H1 (cell line): ENCODE data around the gene SLC1A7. TPM values are rescaled to one million over a fixed set of nuclear protein-coding genes. Genes with fewer than 3 reads are reported as not detected.

ENCODE experiments used
- CTCF ChIA-PET: fragments of 300-600 bp; sonication (Branson Sonifier 250); formaldehyde crosslinking; loops from one replicate; lab custom pipeline; 2021; ENCODE audit not compliant: partially characterized antibody; lab: Charles Lee
- POLR2A ChIA-PET: fragments of 300-600 bp; sonication (Branson Sonifier 250); formaldehyde crosslinking; loops from one replicate; lab custom pipeline; 2021; ENCODE audit warnings: inconsistent platforms; ENCODE audit not compliant: partially characterized antibody; lab: Charles Lee
- DNase-seq, 2 experiments: peaks; one replicate each; pipeline versions ENCODE4 v3.0.0 to v3.0.0-alpha.2; 2010 to 2022; ENCODE audit warnings: low spot score in 2 of 2, low read depth in 1 of 2, mixed read lengths in 1 of 2
- FAIRE-seq: peaks from 2 replicates; lab custom pipeline; 2011; peaks lifted over from hg19 to GRCh38; lab: Jason Lieb, UNC
- H2AFZ ChIP-seq: 2 replicates; pipeline ENCODE4 v1.8.1; 2012; ENCODE audit warnings: low read length, inconsistent platforms
- H2AK5ac ChIP-seq: 2 replicates; pipeline ENCODE4 v1.6.1; 2013; ENCODE audit warnings: low read depth, low read length
- H2BK120ac ChIP-seq: replicated peaks from 2 replicates; pipeline ENCODE3; 2013; ENCODE audit warnings: low read depth, low read length, inconsistent platforms
- H2BK12ac ChIP-seq: 2 replicates; pipeline ENCODE4 v1.6.1; 2013; ENCODE audit warnings: low read depth, low read length
- H2BK15ac ChIP-seq: 2 replicates; pipeline ENCODE4 v1.6.1; 2013; ENCODE audit warnings: low read length
- H2BK20ac ChIP-seq: 2 replicates; pipeline ENCODE4 v1.6.1; 2013; ENCODE audit warnings: low read length
- H2BK5ac ChIP-seq: 2 replicates; pipeline ENCODE4 v1.6.1; 2013; ENCODE audit warnings: low read depth, low read length
- H3K14ac ChIP-seq: 2 replicates; pipeline ENCODE4 v1.6.1; 2013; ENCODE audit warnings: inconsistent platforms; ENCODE audit not compliant: insufficient read length
- H3K18ac ChIP-seq: 2 replicates; pipeline ENCODE4 v1.6.1; 2013; ENCODE audit warnings: low read length; ENCODE audit errors: extremely low read depth
- H3K23ac ChIP-seq: 2 replicates; pipeline ENCODE4 v1.6.1; 2013; ENCODE audit warnings: inconsistent platforms; ENCODE audit not compliant: insufficient read length
- H3K23me2 ChIP-seq: 2 replicates; pipeline ENCODE4 v1.6.1; 2013; ENCODE audit warnings: low read depth, low read length
- H3K27ac ChIP-seq: 2 replicates; pipeline ENCODE4 v1.6.1; 2011; ENCODE audit warnings: low read depth, low read length, inconsistent platforms
- H3K27me3 ChIP-seq, 4 experiments: replicated peaks in 1 of 4; 1 replicate in 1 of 4; 2 replicates in 3 of 4; pipeline versions ENCODE4 v1.6.1 to v1.8.1; 2011 to 2013; ENCODE audit warnings: low read length in 3 of 4, mild to moderate bottlenecking in 3 of 4, inconsistent platforms in 2 of 4, mixed read lengths in 2 of 4, moderate library complexity in 1 of 4; ENCODE audit not compliant: control insufficient read depth in 3 of 4, insufficient read depth in 3 of 4; ENCODE audit errors: extremely low read depth in 1 of 4
- H3K36me3 ChIP-seq, 4 experiments: 2 replicates each; pipeline versions ENCODE4 v1.6.1 to v1.8.1; 2011 to 2013; ENCODE audit warnings: mild to moderate bottlenecking in 4 of 4, low read length in 3 of 4, moderate library complexity in 2 of 4, control low read depth in 1 of 4, inconsistent platforms in 1 of 4; ENCODE audit not compliant: insufficient read depth in 4 of 4, control insufficient read depth in 2 of 4
- H3K4ac ChIP-seq: replicated peaks from 2 replicates; pipeline ENCODE3; 2013; ENCODE audit warnings: low read length, low read depth, mixed read lengths, inconsistent platforms; ENCODE audit not compliant: insufficient read length
- H3K4me1 ChIP-seq, 4 experiments: replicated peaks in 1 of 4; 1 replicate in 1 of 4; 2 replicates in 3 of 4; pipeline versions ENCODE4 v1.6.1 to v1.8.1; 2011 to 2013; ENCODE audit warnings: low read length in 3 of 4, inconsistent platforms in 2 of 4, mixed read lengths in 1 of 4; ENCODE audit not compliant: insufficient read depth in 4 of 4, control insufficient read depth in 3 of 4
- H3K4me2 ChIP-seq, 2 experiments: 2 replicates each; pipeline versions ENCODE4 v1.6.1 to v1.8.1; 2011 to 2013; ENCODE audit warnings: low read depth in 2 of 2, low read length in 2 of 2, control low read depth in 1 of 2, inconsistent platforms in 1 of 2, mild to moderate bottlenecking in 1 of 2; ENCODE audit not compliant: insufficient read depth in 1 of 2
- H3K4me3 ChIP-seq, 4 experiments: fragments of 200-600, 300-600 bp in 1 of 4; sonication (generic), shearing (Covaris generic), sonication (Bioruptor Twin) in 1 of 4; 2 replicates each; pipeline versions ENCODE4 v1.5.1 to v1.8.1; 2011 to 2016; ENCODE audit warnings: low read length in 4 of 4, low read depth in 3 of 4, control low read depth in 2 of 4, inconsistent platforms in 2 of 4, mild to moderate bottlenecking in 2 of 4, mixed read lengths in 1 of 4, moderate library complexity in 1 of 4; ENCODE audit not compliant: insufficient read depth in 2 of 4; ENCODE audit errors: extremely low read depth in 1 of 4
- H3K56ac ChIP-seq: replicated peaks from 2 replicates; pipeline ENCODE3; 2013; ENCODE audit warnings: low read depth, mild to moderate bottlenecking, mixed read lengths, low read length, inconsistent platforms; ENCODE audit not compliant: insufficient read length
- H3K79me1 ChIP-seq: 2 replicates; pipeline ENCODE4 v1.6.1; 2013; ENCODE audit warnings: low read depth, low read length, control low read depth
- H3K79me2 ChIP-seq, 2 experiments: 2 replicates each; pipeline versions ENCODE4 v1.6.1 to v1.8.1; 2012 to 2013; ENCODE audit warnings: low read length in 2 of 2, mild to moderate bottlenecking in 2 of 2, inconsistent platforms in 1 of 2; ENCODE audit not compliant: insufficient read depth in 2 of 2, control insufficient read depth in 1 of 2
- H3K9ac ChIP-seq, 4 experiments: replicated peaks in 1 of 4; 1 replicate in 1 of 4; 2 replicates in 3 of 4; pipeline versions ENCODE4 v1.6.1 to v1.8.1; 2011 to 2013; ENCODE audit warnings: low read depth in 3 of 4, low read length in 3 of 4, control low read depth in 2 of 4, mild to moderate bottlenecking in 2 of 4, moderate library complexity in 2 of 4, inconsistent platforms in 1 of 4; ENCODE audit errors: extremely low read depth in 1 of 4
- H3K9me3 ChIP-seq, 2 experiments: 2 replicates each; pipeline versions ENCODE4 v1.6.1 to v1.8.1; 2012 to 2013; ENCODE audit warnings: mild to moderate bottlenecking in 2 of 2, moderate library complexity in 2 of 2, control low read depth in 1 of 2, inconsistent platforms in 1 of 2, low read depth in 1 of 2, low read length in 1 of 2, mixed read lengths in 1 of 2; ENCODE audit not compliant: insufficient read depth in 2 of 2
- H4K20me1 ChIP-seq, 2 experiments: replicated peaks in 1 of 2; 2 replicates each; pipeline versions ENCODE3 to v1.8.1; 2011 to 2013; ENCODE audit warnings: inconsistent platforms in 2 of 2, low read length in 2 of 2, mild to moderate bottlenecking in 1 of 2; ENCODE audit not compliant: insufficient read depth in 2 of 2, control insufficient read depth in 1 of 2
- H4K5ac ChIP-seq: 2 replicates; pipeline ENCODE4 v1.6.1; 2013; ENCODE audit warnings: low read length, low read depth, mixed read lengths, inconsistent platforms; ENCODE audit not compliant: insufficient read length
- H4K8ac ChIP-seq: 2 replicates; pipeline ENCODE4 v1.8.0; 2013; ENCODE audit warnings: mild to moderate bottlenecking, moderate library complexity, low read length, inconsistent platforms; ENCODE audit not compliant: insufficient read depth; ENCODE audit errors: extremely low read depth
- H4K91ac ChIP-seq: replicated peaks from 2 replicates; pipeline ENCODE3; 2013; ENCODE audit warnings: low read length, mixed read lengths, inconsistent platforms; ENCODE audit not compliant: insufficient read length
- CHD1 ChIP-seq: IDR thresholded peaks from 2 replicates; pipeline ENCODE4 v1.6.1; 2012; ENCODE audit warnings: low read depth, low read length, improper control_type of control experiment
- GABPA ChIP-seq: IDR thresholded peaks from 2 replicates; pipeline ENCODE4 v1.6.1; 2011; ENCODE audit warnings: mild to moderate bottlenecking, low read length, moderate library complexity, borderline replicate concordance; ENCODE audit not compliant: insufficient read depth
- POU5F1 ChIP-seq: IDR thresholded peaks from 2 replicates; pipeline ENCODE4 v1.6.1; 2011; ENCODE audit warnings: low read depth, mild to moderate bottlenecking, low read length, moderate library complexity
- WGBS, 2 experiments: shearing (Covaris generic) in 1 of 2; methylation state at CpG; one replicate each; pipeline versions ENCODE4 v1.1.6 to v1.1.7; 2013 to 2015; ENCODE audit warnings: low lambda C conversion rate in 2 of 2, mixed read lengths in 2 of 2, inconsistent platforms in 1 of 2, low coverage in 1 of 2, missing lambda C conversion rate in 1 of 2; ENCODE audit not compliant: insufficient replicate concordance in 2 of 2, insufficient coverage in 1 of 2, insufficient read length in 1 of 2; ENCODE audit errors: extremely low coverage in 1 of 2, missing lambda C conversion rate in 1 of 2; 5-methylcytosine and 5-hydroxymethylcytosine counted together
- polyA plus RNA-seq, 7 experiments: library from polyadenylated mRNA; depleted of rRNA in 3 of 7; stranded (reverse) in 5 of 7; unstranded in 2 of 7; fragments of >200 nt in 5 of 7; fragments of 200-250 nt in 2 of 7; gene quantifications; 1 replicate in 5 of 7; 2 replicates in 1 of 7; 4 replicates in 1 of 7; pipeline versions ENCODE4 v1.2.1 to v1.2.3, GENCODE V29; 2011 to 2013; ENCODE audit warnings: missing spikeins in 2 of 7, mixed read lengths in 2 of 7
- total RNA-seq: library from RNA; stranded (reverse); fragmentation: NEBNext Ultra II Directional; extraction: Animal tissue kit (Norgen Biotek cat#: 25700); gene quantifications from 2 replicates; pipeline ENCODE4 v1.2.1, GENCODE V29; 2021

SLC1A7 gene
- total and polyA plus RNA-seq, 2 of the 8 experiments (the other 6 are each of a cell fraction or from before 2014, with no cell fraction given): not detected

- Histone ChIP-seq H3K4ac (no peak overlapping the region), H4K8ac (no peak overlapping the region), H3K79me2 (no peaks in the 10 kb centered on the region), H2BK15ac (no peak overlapping the region), H3K27me3 (peaks cover 30 to 56% (median 50%) of the 10 kb centered on the region in 4 experiments), H3K56ac (no peak overlapping the region), H3K14ac (no peak overlapping the region), H4K20me1 (no peaks in the 10 kb centered on the region), H2BK120ac (no peak overlapping the region), H3K4me2 (no peak overlapping the region; a peak in 1 of 4 replicates), H3K79me1 (no peaks in the 10 kb centered on the region), H3K9me3 (no peaks in the 10 kb centered on the region), H2BK20ac (no peak overlapping the region), H3K4me1 (peaks cover 0 to 9% (median 3%) of the 10 kb centered on the region in 4 experiments; a peak in 5 of 7 replicates), H4K91ac (no peak overlapping the region), H3K27ac (no peak overlapping the region), H2BK12ac (no peak overlapping the region), H3K9ac (no peak overlapping the region), H3K23ac (no peak overlapping the region), H2BK5ac (no peak overlapping the region), H3K18ac (no peak overlapping the region), H3K4me3 (no peak overlapping the region), H2AFZ (no peak overlapping the region), H2AK5ac (no peak overlapping the region), H3K23me2 (peaks cover 11% of the 10 kb centered on the region; the same call in 1 of the 2 replicates), H4K5ac (no peak overlapping the region), H3K36me3 (no peaks in the 10 kb centered on the region)
- TF ChIP-seq CHD1: no peak
- TF ChIP-seq POU5F1: no peak
- no peak for TF ChIP-seq GABPA
- FAIRE-seq (no peak), DNase-seq (no peak)
- POLR2A ChIA-PET: interaction anchor here (1.1 kb wide), 1 partner anchor 16 kb away, joined by 3 read pairs; no protein-coding TSS in a partner anchor
- 89% methylated on average over 1 of the region's 1 CpG; no CpG with 5 or more reads in 1 of the 2 experiments for WGBS, 2 experiments
- CTCF ChIA-PET: interaction anchor here (1.1 to 2.4 kb wide), 6 partner anchors 12 to 139 kb away, joined by 3 to 6 read pairs (median 5); partner anchors contain the start of gene ECHDC2
Measured at GRCh38 chr1:53060579-53060978, 81.9 kb downstream of the SLC1A7 start.
